A549 (cell line): ENCODE results near the gene PCNX3.

ENCODE experiments used
- CEBPB ChIP-seq, 2 experiments: fragments of >200 bp in 1 of 2; sonication (Bioruptor Twin) in 1 of 2; formaldehyde crosslinking in 1 of 2; IDR thresholded peaks; 2 replicates each; pipeline ENCODE4 v1.6.1; 2012 to 2016
- CTCF ChIP-seq: fragments of >200 bp; sonication (Bioruptor Twin); formaldehyde crosslinking; IDR thresholded peaks from 3 replicates; pipeline ENCODE4 v1.5.1; 2016
- E2F6 ChIP-seq: IDR thresholded peaks from 2 replicates; pipeline ENCODE4 v1.6.1; 2012; ENCODE audit warnings: low read depth, borderline replicate concordance
- HDAC2 ChIP-seq: fragments of 200-600 bp; sonication (generic); IDR thresholded peaks from 2 replicates; pipeline ENCODE4 v1.6.1; 2016
- POLR2A ChIP-seq: IDR thresholded peaks from 2 replicates; pipeline ENCODE4 v1.6.1; 2012; ENCODE audit warnings: mild to moderate bottlenecking, low read length

GRCh38 chr11:65637032-65637557 is 21.5 kb downstream of the PCNX3 start:
- TF ChIP-seq E2F6 (no peak), POLR2A (no peak), CTCF (no peak), CEBPB (IDR thresholded peaks at IDR 0.05) (no peak), HDAC2 (no peak)
